Stimulated activated CD8-positive, alpha-beta memory T cell treated with anti-CD3 and anti-CD28 coated beads, Interleukin-12 subunit alpha, Interleukin-12 subunit beta, amount 100 ng/mL, for 4 hours (primary cell): Measurements from ENCODE around the gene COMMD4.
"Not testable (repeated sequence)": the region's sequence is repeated elsewhere in the genome, so short reads cannot be mapped to it uniquely, and the experiment has no call there.

Experiments
- DNase-seq: peaks from one replicate; pipeline ENCODE4 v3.0.0-alpha.2; 2020; ENCODE audit warnings: low read depth

COMMD4 gene

DNA sequence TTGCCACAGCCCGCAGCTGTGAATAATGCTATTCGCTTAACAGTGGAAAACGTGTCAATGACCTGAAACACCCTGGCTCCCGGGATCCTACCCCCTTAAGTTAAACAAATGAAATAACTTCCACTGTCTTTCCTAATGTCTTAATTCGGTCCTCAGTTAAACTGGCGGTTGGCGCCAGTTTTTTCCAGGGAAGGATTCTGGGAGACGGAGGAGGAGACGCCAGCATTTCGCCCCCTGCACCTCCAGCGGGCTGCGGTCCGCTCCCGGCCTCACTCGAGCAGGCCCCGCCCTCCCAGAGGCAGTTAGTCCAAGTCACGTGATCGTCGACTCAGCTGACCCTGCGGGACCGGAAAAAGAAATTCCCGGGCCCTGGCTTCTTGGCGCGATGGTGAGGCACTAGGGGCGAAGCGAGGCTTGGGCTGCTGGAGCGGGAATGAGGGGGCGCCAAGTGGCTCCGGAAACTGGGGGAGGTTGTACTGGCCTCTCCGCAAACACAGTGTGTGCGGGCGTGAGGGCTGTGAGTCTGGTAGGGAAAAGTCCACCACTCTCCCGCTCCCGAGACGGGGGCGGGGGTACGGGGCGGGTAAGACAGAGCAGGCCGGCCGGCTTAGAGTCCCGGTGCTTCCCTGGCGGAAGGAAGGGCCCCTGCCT, at the start of gene COMMD4:
Gene COMMD4, plus strand, starts transcription at position 359 of the 651 bp plus-strand sequence. Its CDS starts 27 bp downstream, at position 386.
- DNase-seq, result peak; percentile 45

DNA sequence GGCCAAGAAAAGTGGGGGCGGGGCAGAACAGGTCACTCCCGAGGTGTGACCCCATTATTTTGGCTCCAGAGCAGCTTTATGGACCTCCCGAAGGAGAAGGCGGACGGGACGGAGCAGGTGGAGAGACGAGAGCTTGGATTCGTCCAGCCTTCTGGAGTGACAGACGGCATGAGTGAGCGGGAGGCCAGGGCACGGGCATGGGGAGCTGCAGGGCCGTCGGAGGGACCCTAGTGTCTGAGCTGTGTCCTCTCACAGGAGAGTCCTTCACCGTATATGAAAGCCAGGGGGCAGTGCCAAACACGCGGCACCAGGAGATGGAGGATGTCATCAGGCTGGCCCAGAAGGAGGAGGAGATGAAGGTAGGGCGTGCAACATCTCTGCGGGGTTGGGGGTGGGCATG, 42.2 kb upstream of the COMMD4 start:
- not testable (repeated sequence) for DNase-seq

- DNase-seq, result not testable (repeated sequence)
Measured at GRCh38 chr15:75298541-75299310, 37.1 kb upstream of the COMMD4 start.

GRCh38 chr15:75299311-75299688, 36.6 kb upstream of the COMMD4 start:
- peak; percentile 32 for DNase-seq

GRCh38 chr15:75300026-75300425, 35.8 kb upstream of the COMMD4 start:
- DNase-seq, result not testable (repeated sequence)

DNA sequence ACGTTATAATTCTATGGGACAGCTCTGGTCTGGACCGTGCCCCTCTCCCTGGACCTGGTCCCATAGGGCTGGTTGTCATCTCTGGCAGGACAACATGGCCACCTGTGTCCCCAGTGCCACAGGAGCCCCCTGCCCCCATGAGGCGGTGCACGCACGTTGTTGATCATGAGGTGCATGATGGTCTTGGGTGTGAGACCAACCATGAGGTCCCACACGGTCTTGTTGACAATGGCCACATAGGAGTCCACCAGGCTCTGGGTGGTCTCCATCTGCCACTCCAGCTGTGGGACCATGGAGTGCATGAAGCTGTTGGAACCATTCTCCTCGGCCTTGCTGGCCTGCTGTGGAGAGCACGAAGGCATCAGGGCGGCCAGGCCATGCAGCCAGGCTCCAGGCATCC, 33.5 kb upstream of the COMMD4 start:
- no peak for DNase-seq

- not testable (repeated sequence) for DNase-seq
Measured at GRCh38 chr15:75302753-75303152, 33.1 kb upstream of the COMMD4 start.

GRCh38 chr15:75306188-75306587, 29.7 kb upstream of the COMMD4 start:
- DNase-seq, result no peak

DNA sequence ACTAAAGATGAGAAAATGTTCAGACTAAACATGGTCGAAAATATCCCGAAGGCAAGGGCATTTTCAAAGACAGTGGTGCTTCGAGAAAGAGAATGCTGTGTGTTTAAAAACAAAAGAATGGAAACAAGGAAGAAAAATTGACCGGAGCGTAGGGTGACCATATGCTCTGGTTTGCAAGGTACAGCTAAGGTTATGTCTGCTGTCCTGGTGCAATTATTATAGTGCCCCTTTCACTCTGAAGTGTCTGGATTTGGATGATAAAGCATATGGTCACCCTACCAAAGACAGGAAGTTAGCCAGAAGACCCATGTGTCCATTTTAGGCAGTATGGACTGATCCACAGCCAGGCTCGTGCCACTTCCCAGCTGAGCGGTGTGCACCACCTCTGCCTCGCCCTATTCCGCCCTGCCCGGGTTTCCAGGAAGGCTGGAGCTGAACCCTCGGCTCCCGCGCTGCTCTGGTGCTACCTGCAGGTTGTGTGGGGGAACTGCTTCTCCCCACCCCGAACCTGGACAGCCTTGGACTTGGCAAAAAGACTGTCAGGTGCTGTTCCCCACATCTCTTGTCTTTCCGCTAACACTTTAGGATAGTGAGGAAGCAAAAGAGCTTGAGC, 28.0 kb upstream of the COMMD4 start:
- DNase-seq, result no peak

DNA sequence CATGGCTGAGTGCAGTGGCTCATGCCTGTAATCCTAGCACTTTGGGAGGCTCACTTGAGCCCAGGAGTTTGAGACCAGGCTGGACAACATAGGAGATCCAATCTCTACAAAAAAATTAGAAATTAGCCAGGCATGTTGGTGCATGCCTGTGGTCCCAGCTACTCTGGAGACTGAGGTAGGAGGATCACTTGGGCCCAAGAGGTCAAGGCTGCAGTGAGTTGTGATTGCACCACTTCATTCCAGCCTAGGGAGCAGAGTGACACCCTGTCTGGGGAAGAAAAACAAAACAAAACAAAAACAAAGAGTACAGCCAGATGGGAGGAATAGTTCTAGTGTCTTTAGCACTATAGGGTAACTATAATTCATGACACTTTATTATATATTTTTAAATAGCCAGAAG, 26.2 kb upstream of the COMMD4 start:
- DNase-seq, result no peak

GRCh38 chr15:75312548-75312947, 23.3 kb upstream of the COMMD4 start:
- DNase-seq, result not testable (repeated sequence)

DNA sequence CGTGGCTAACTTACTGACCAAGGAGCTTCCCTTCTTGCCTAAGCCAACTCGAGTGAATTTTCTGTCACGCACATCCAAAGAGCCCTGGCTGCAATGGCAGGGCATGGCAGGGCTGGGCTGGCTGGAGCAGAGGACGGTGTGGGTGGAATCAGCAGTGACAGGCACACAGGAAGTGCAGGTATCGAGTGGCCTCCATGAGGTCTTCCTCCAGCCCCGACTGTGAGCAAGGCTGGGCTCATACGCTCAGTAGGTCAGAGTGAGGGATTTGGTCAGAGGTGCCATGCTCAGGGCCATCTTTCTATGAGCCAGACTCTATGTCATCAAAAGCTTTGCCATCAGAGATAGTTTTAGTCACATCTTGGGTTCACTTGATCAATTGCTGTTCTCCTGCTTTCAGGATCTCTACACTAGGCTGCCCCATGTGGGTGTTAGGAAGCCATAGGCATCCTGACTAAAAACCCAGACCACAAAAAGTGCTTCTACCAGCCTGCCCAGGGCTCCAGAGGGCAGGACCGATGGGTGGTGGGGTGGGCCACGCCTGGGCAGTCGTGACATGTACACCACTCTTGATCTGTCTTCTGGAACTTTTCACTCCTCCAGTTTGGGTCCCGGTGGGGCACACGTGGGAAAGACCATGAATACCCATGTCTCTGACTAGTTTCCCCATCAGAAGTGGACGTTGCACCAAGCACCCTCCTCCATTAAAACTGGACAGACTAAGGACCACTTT, 22.6 kb upstream of the COMMD4 start:
- no peak for DNase-seq

GRCh38 chr15:75314552-75315290, 21.1 kb upstream of the COMMD4 start:
- no peak for DNase-seq

- DNase-seq, result not testable (repeated sequence)
Measured at GRCh38 chr15:75319231-75319897, 16.5 kb upstream of the COMMD4 start.

- no peak for DNase-seq
Measured at GRCh38 chr15:75321711-75322110, 14.2 kb upstream of the COMMD4 start.

- no peak for DNase-seq
Measured at GRCh38 chr15:75325922-75326321, 9.9 kb upstream of the COMMD4 start.

- DNase-seq, result no peak
Measured at GRCh38 chr15:75327005-75327404, 8.9 kb upstream of the COMMD4 start.

- no peak for DNase-seq
Measured at GRCh38 chr15:75327491-75327890, 8.4 kb upstream of the COMMD4 start.

- no peak for DNase-seq
Measured at GRCh38 chr15:75328493-75329314, 7.2 kb upstream of the COMMD4 start.

- DNase-seq, result no peak
Measured at GRCh38 chr15:75329571-75329970, 6.3 kb upstream of the COMMD4 start.
